GM23338 (cell line): Measurements from ENCODE around the gene STON1.
"Not testable (repeated sequence)": the region's sequence is repeated elsewhere in the genome, so short reads cannot be mapped to it uniquely, and the experiment has no call there.

Source experiments
- CREB1 ChIP-seq: fragments of 250-450 bp; sonication (Bioruptor Pico); IDR thresholded peaks from 2 replicates; pipeline ENCODE4 v1.5.0; 2020; ENCODE audit warnings: low read depth, mild to moderate bottlenecking, moderate library complexity
- EZH2 ChIP-seq: fragments of 200-600 bp; sonication (generic); IDR thresholded peaks from one replicate; pipeline ENCODE4 v1.8.0; 2017; ENCODE audit warnings: antibody characterized with exemption, mild to moderate bottlenecking, low read depth; ENCODE audit not compliant: unreplicated experiment
- EZH2phosphoT487 ChIP-seq: fragments of 200-600 bp; sonication (generic); IDR thresholded peaks from one replicate; pipeline ENCODE4 v1.8.1; 2018; ENCODE audit warnings: antibody characterized with exemption; ENCODE audit not compliant: unreplicated experiment
- POLR2AphosphoS5 ChIP-seq: IDR thresholded peaks from 2 replicates; pipeline ENCODE4 v1.6.1; 2016; ENCODE audit warnings: antibody characterized with exemption, low read depth
- TF ChIP-seq, protein P1 (sequence below), 2 experiments: fragments of 200-600 bp in 1 of 2; sonication (generic) in 1 of 2; conservative IDR thresholded peaks; 2 replicates each; pipeline versions ENCODE4 v1.5.1 to v1.6.1; 2016 to 2017; ENCODE audit warnings: antibody characterized with exemption in 2 of 2, low read depth in 2 of 2, mild to moderate bottlenecking in 2 of 2, moderate library complexity in 1 of 2

DNA sequence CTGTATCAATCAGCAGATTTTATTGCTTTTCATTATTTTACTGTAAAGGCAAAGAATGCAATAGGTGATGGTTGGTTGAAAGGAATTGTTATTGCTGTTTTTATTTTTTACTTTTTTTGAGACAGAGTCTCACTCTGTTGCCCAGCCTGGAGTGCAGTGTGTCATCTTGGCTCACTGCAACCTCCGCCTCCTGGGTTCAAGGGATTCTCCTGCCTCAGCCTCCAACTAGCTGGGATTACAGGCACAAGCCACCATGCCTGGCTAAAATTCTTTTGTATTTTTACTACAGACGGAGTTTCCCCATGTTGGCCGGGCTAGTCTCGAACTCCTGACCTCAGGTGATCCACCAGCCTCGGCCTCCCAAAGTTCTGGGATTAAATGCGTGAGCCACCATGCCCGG is 66.8 kb downstream of the STON1 start:
- TF ChIP-seq, protein P1, sequence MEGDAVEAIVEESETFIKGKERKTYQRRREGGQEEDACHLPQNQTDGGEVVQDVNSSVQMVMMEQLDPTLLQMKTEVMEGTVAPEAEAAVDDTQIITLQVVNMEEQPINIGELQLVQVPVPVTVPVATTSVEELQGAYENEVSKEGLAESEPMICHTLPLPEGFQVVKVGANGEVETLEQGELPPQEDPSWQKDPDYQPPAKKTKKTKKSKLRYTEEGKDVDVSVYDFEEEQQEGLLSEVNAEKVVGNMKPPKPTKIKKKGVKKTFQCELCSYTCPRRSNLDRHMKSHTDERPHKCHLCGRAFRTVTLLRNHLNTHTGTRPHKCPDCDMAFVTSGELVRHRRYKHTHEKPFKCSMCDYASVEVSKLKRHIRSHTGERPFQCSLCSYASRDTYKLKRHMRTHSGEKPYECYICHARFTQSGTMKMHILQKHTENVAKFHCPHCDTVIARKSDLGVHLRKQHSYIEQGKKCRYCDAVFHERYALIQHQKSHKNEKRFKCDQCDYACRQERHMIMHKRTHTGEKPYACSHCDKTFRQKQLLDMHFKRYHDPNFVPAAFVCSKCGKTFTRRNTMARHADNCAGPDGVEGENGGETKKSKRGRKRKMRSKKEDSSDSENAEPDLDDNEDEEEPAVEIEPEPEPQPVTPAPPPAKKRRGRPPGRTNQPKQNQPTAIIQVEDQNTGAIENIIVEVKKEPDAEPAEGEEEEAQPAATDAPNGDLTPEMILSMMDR (conservative IDR thresholded peaks at IDR 0.05; ENCODE audit: low read depth in 2 of 2), result not testable (repeated sequence)
- TF ChIP-seq EZH2, EZH2phosphoT487, POLR2AphosphoS5, CREB1: not testable (repeated sequence)
